Prostate gland (tissue), 2 donors: ENCODE results near the gene ENTREP1.
"Not testable (repeated sequence)": the region's sequence is repeated elsewhere in the genome, so short reads cannot be mapped to it uniquely, and the experiment has no call there.

Source experiments
- POLR2A ChIP-seq: fragments of 450-650 bp; IDR thresholded peaks from one replicate; pipeline ENCODE4 v1.6.1; 2016; ENCODE audit warnings: antibody characterized with exemption, mild to moderate bottlenecking
- TF ChIP-seq, protein P1 (sequence below), 4 experiments: fragments of 200-600 bp in 2 of 4; fragments of 450-650 bp in 2 of 4; sonication (generic) in 2 of 4; IDR thresholded peaks; 1 replicate in 3 of 4; 2 replicates in 1 of 4; pipeline ENCODE4 v1.5.1; 2016 to 2019; ENCODE audit warnings: antibody characterized with exemption in 4 of 4, mild to moderate bottlenecking in 2 of 4, moderate library complexity in 2 of 4

DNA sequence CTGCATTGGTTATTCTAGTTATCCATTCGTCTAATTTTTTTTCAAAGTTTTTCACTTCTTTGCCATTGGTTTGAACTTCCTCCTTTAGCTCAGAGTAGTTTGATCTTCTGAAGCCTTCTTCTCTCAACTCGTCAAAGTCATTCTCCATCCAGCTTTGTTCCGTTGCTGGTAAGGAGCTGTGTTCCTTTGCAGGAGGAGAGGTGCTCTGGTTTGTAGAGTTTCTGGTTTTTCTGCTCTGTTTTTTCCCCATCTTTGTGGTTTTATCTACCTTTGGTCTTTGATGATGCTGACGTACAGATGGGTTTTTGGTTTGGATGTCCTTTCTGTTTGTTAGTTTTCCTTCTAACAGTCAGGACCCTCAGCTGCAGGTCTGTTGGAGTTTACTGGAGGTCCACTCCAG is 114.6 kb downstream of the ENTREP1 start:
- TF ChIP-seq, protein P1, sequence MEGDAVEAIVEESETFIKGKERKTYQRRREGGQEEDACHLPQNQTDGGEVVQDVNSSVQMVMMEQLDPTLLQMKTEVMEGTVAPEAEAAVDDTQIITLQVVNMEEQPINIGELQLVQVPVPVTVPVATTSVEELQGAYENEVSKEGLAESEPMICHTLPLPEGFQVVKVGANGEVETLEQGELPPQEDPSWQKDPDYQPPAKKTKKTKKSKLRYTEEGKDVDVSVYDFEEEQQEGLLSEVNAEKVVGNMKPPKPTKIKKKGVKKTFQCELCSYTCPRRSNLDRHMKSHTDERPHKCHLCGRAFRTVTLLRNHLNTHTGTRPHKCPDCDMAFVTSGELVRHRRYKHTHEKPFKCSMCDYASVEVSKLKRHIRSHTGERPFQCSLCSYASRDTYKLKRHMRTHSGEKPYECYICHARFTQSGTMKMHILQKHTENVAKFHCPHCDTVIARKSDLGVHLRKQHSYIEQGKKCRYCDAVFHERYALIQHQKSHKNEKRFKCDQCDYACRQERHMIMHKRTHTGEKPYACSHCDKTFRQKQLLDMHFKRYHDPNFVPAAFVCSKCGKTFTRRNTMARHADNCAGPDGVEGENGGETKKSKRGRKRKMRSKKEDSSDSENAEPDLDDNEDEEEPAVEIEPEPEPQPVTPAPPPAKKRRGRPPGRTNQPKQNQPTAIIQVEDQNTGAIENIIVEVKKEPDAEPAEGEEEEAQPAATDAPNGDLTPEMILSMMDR (IDR thresholded peaks at IDR 0.05) = not testable (repeated sequence)
- not testable (repeated sequence) for TF ChIP-seq POLR2A
